GM12801 (cell line): ENCODE results near the gene AP5S1.

Experiments used
- TF ChIP-seq, protein P1 (sequence below): IDR thresholded peaks from one replicate; pipeline ENCODE4 v1.5.1; 2011; ENCODE audit warnings: control low read depth; ENCODE audit not compliant: insufficient read length; ENCODE audit errors: extremely low read depth

The AP5S1 gene

DNA sequence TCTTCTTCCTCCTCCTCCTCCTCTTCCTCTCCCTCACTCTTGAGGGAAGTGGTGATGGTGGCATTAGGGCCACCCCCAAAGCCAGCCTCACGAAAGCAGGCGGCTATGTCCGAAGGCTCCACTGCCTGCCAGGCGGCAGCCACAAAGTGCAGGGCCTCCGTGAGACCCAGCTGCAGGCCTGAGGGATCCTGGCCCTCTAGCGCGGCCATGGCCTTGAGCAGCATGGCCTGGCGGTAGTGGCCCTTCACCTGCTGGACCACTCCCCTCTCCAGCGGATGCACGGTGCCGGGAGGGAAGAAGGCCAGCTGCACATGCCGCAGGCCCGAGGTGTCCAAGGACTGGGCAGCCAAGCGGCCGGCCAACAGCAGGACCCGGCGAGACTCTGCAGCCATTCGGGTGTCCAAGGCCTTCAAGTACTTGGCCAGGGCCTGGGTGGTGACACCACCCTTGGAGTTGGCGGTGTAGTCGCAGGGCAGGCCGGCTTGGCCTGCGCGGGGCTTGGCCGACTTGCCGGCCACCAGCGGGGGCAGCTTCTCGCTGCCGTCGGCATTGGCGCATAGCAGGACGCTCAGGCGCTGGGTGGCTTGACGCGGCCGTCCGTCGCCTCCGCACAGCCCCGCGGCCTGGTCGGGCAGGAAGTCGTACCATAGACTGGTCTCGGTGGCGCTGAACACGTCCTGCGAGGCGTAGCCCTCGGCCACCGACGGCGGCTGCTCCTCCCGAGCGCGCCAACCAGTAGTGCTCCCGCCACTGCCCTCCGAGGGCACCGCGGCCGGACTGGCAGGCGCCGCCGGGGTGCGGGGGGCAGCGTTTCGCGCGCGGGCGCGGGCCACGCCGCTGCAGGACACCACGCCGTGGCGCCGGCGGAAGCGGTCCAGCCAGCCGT, 34.9 kb upstream of the AP5S1 start:
- TF ChIP-seq, protein P1, sequence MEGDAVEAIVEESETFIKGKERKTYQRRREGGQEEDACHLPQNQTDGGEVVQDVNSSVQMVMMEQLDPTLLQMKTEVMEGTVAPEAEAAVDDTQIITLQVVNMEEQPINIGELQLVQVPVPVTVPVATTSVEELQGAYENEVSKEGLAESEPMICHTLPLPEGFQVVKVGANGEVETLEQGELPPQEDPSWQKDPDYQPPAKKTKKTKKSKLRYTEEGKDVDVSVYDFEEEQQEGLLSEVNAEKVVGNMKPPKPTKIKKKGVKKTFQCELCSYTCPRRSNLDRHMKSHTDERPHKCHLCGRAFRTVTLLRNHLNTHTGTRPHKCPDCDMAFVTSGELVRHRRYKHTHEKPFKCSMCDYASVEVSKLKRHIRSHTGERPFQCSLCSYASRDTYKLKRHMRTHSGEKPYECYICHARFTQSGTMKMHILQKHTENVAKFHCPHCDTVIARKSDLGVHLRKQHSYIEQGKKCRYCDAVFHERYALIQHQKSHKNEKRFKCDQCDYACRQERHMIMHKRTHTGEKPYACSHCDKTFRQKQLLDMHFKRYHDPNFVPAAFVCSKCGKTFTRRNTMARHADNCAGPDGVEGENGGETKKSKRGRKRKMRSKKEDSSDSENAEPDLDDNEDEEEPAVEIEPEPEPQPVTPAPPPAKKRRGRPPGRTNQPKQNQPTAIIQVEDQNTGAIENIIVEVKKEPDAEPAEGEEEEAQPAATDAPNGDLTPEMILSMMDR = no peak

DNA sequence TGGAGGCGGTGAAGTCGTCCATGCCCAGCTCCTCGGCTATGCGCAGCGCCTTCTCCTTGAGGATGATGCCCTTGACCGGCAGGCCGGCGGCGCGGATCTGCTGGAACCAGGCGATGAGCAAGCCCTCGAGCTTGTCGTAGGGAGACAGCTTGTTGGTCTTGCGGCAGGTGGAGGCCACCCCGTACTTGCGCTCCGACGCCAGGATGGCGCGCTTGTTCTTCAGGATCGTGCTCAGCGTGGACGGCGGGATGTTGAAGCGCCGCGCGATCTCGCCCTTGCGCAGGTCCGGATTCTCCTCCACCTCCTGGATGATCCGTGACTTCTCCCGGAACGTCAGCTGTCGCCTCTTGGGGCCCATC, 34.2 kb upstream of the AP5S1 start:
- TF ChIP-seq, protein P1 = no peak

DNA sequence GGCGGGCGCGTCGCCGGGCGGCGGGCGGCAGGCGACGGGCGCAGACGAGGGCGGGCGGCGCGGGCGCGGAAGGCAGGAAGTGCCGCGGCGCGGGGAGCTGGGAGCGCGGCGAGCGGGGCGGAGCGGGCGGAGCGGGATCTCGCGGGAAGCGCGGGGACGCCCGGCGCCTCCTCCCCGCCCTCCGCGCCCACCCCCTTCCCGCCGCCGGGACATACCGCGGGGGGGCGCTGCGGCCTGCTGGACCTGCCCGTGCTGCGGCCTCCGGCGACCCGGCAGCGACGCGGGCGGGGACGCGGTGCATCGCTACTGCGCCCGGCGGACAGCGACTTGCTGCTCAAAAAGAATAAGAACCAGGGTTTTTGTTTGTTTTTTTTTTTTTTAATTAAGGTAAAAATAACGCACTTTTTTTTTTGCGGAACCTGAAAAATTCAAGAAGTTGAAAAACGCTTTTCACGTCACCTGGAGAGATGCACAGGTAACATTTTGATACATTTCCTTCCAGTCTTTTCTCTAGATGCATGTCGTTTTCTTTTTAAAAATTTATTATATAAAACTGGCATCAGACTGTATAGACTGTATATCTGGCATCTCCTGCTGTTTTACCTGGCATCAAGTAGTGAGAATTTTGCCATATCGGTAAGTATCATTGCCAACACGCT, 33.6 kb upstream of the AP5S1 start, which contains the start of gene CENPB:
Gene CENPB (minus strand): TSS at position 76 of the 659 bp plus-strand sequence. CDS start 257 bp downstream, outside the sequence.
- TF ChIP-seq, protein P1 = no peak

DNA sequence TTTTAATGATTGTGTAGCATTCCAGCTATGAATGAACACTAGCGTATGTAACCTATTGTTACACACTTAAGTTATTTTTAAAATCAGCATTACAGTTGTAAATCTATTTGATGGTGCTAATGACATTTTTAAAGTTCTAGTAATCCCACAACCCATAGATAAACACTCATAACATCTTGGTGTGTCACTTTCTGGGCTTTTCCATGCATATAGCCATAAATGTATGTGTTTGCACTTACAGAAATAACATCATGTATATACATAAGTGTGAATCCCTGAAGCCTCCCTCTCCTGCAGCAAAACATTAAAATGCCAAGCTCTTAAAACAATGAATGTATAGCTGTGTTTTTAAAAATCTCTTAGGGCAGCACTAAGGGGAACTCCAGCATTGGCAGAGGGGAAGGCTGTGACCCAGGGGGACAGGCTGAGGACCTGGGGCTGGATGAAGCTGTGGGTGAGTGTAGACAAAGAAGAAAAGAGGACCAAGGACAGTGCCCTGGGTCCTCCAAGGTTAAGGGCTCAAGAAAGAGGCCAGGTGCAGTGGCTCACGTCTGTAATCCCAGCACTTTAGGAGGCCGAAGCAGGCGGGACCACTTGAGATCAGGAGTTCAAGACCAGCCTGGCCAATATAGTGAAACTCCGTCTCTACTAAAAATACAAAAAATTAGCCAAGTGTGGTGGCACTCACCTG, 32.9 kb upstream of the AP5S1 start:
- TF ChIP-seq, protein P1 = no peak

DNA sequence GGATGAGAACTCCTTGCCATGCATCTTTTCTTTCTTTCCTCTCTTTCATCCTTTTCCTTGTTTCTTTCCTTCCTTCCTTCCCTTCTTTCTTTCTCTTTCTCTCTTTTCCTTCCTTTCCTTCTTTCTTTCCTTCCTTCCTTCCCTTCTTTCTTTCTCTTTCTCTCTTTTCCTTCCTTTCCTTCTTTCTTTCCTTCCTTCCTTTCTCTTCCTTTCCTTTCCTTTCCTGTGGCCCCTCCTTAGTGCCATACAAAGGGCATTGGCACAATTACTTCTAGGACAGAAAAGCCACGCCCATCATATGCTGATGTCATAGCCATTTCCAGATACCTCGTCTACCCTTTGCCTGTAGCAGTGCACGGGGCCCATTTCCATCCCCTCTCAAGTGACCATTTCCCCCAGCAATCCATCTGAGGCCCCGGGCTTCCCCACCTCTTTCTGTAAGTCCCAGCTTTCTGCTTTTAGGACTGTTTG, 31.6 kb upstream of the AP5S1 start:
- TF ChIP-seq, protein P1 = no peak

DNA sequence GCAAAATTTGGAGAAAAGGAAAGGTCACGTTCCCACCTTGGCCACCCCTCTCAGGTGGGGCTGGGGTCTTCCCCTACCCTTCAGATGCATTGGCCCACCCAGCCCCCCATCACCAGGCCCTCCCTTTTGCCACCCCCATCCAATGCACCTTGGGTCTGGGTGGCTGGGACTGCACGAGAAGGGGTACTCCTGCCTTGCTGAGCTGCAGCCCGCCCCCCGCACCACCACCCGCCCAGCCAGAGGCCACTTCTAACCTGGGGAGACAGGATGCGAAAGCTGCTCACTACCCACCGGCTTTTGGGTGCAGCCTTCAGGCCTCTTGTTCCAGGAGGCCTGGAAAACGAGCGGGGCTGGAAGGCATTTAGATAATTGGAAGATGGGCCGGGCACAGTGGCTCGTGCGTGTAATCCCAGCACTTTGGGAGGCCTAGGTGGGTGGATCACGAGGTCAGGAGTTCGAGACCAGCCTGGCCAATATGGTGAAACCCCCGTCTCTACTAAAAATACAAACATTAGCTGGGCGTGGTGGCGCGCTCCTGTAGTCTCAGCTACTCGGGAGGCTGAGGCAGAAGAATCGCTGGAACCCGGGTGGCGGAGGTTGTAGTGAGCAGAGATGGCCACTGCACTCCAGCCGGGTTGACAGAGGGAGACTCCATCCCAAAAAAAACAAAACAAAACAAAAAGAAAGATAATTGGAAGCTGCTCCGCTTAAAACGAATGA, 25.5 kb upstream of the AP5S1 start:
- TF ChIP-seq, protein P1 = no peak
